ENCODE results near the gene TMC1. TPM values are rescaled to one million over a fixed set of nuclear protein-coding genes. Genes with fewer than 3 reads are reported as not detected.

TMC1 gene
- total RNA-seq, 1 experiment from 2014 or later = 0.36 TPM

- Histone ChIP-seq H3K27ac (ENCODE audit: low read length) (no peak overlapping the region), H3K4me3 (ENCODE audit: low read depth in 2 of 2, low read length in 2 of 2) (no peak overlapping the region), H3K36me3 (ENCODE audit: control insufficient read depth, insufficient read depth, low read length) (no peaks in the 10 kb centered on the region), H3K4me1 (ENCODE audit: control insufficient read depth, insufficient read depth, low read length) (no peaks in the 10 kb centered on the region), H3K27me3 (ENCODE audit: control insufficient read depth, insufficient read depth, low read length) (no peaks in the 10 kb centered on the region), H3K9me3 (ENCODE audit: control insufficient read depth, insufficient read depth, low read depth, low read length) (no peaks in the 10 kb centered on the region)
- TF ChIP-seq POLR2AphosphoS5 (IDR thresholded peaks at IDR 0.05; ENCODE audit: low read depth, low read length) (no peak), TCF7L2 (IDR thresholded peaks at IDR 0.05; ENCODE audit: low read depth, low read length) (no peak), SIN3A (IDR thresholded peaks at IDR 0.05; ENCODE audit: borderline replicate concordance, insufficient read depth, low read depth, low read length) (no peak)
- TF ChIP-seq, protein P1, sequence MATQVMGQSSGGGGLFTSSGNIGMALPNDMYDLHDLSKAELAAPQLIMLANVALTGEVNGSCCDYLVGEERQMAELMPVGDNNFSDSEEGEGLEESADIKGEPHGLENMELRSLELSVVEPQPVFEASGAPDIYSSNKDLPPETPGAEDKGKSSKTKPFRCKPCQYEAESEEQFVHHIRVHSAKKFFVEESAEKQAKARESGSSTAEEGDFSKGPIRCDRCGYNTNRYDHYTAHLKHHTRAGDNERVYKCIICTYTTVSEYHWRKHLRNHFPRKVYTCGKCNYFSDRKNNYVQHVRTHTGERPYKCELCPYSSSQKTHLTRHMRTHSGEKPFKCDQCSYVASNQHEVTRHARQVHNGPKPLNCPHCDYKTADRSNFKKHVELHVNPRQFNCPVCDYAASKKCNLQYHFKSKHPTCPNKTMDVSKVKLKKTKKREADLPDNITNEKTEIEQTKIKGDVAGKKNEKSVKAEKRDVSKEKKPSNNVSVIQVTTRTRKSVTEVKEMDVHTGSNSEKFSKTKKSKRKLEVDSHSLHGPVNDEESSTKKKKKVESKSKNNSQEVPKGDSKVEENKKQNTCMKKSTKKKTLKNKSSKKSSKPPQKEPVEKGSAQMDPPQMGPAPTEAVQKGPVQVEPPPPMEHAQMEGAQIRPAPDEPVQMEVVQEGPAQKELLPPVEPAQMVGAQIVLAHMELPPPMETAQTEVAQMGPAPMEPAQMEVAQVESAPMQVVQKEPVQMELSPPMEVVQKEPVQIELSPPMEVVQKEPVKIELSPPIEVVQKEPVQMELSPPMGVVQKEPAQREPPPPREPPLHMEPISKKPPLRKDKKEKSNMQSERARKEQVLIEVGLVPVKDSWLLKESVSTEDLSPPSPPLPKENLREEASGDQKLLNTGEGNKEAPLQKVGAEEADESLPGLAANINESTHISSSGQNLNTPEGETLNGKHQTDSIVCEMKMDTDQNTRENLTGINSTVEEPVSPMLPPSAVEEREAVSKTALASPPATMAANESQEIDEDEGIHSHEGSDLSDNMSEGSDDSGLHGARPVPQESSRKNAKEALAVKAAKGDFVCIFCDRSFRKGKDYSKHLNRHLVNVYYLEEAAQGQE (IDR thresholded peaks at IDR 0.05; ENCODE audit: insufficient read depth in 1 of 2, low read depth in 2 of 2, low read length in 1 of 2) = no peak
- TF ChIP-seq, protein P2, sequence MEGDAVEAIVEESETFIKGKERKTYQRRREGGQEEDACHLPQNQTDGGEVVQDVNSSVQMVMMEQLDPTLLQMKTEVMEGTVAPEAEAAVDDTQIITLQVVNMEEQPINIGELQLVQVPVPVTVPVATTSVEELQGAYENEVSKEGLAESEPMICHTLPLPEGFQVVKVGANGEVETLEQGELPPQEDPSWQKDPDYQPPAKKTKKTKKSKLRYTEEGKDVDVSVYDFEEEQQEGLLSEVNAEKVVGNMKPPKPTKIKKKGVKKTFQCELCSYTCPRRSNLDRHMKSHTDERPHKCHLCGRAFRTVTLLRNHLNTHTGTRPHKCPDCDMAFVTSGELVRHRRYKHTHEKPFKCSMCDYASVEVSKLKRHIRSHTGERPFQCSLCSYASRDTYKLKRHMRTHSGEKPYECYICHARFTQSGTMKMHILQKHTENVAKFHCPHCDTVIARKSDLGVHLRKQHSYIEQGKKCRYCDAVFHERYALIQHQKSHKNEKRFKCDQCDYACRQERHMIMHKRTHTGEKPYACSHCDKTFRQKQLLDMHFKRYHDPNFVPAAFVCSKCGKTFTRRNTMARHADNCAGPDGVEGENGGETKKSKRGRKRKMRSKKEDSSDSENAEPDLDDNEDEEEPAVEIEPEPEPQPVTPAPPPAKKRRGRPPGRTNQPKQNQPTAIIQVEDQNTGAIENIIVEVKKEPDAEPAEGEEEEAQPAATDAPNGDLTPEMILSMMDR (IDR thresholded peaks at IDR 0.05) = no peak
- in situ Hi-C loops (cut with HindIII; ENCODE audit: low pct_unique_long_range_greater_than_20kb, low sequenced_read_pairs) (no loop called here), intact Hi-C loops (cut with micrococcal nuclease; ENCODE audit: unreplicated experiment) (no loop called here)
- CTCF ChIA-PET = no interaction called here
- DNase-seq (ENCODE audit: low read depth, low spot score) = no peak
- ATAC-seq = no peak
- POLR2A ChIA-PET = no interaction called here
- no TSS peak for BruUV-seq (replicated peaks)
Observed at GRCh38 chr9:72816666-72817065, 295.3 kb downstream of the TMC1 start.

DNA sequence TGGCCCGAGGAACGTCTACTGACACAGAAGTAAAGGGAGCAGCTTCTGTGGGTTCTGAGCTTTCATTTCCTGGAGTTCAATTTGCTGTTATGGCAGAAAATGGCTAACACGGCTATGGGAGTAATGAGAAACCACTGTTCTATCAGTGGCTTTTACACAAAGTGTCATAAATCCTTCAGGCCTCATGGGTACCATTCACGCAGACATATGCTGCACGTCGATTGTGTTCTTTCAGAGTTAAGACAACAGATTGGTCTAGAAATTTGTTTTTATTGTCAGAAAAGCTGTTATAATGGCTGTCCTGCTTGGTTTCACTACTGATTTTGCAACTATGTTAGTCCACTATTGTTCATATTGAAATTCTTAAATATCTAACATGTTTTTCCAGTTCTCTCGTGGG is 296.0 kb downstream of the TMC1 start:
- DNase-seq (ENCODE audit: low read depth, low spot score) (no peak), ATAC-seq (no peak)
- Histone ChIP-seq H3K27ac (ENCODE audit: low read length) (no peak overlapping the region), H3K4me3 (ENCODE audit: low read depth in 2 of 2, low read length in 2 of 2) (no peak overlapping the region), H3K4me1 (ENCODE audit: control insufficient read depth, insufficient read depth, low read length) (no peaks in the 10 kb centered on the region), H3K9me3 (ENCODE audit: control insufficient read depth, insufficient read depth, low read depth, low read length) (no peaks in the 10 kb centered on the region), H3K27me3 (ENCODE audit: control insufficient read depth, insufficient read depth, low read length) (no peaks in the 10 kb centered on the region), H3K36me3 (ENCODE audit: control insufficient read depth, insufficient read depth, low read length) (no peaks in the 10 kb centered on the region)
- TF ChIP-seq POLR2AphosphoS5 (IDR thresholded peaks at IDR 0.05; ENCODE audit: low read depth, low read length) (no peak), TCF7L2 (IDR thresholded peaks at IDR 0.05; ENCODE audit: low read depth, low read length) (no peak), SIN3A (IDR thresholded peaks at IDR 0.05; ENCODE audit: borderline replicate concordance, insufficient read depth, low read depth, low read length) (no peak)
- TF ChIP-seq, protein P1 (IDR thresholded peaks at IDR 0.05; ENCODE audit: insufficient read depth in 1 of 2, low read depth in 2 of 2, low read length in 1 of 2) = no peak
- TF ChIP-seq, protein P2 (IDR thresholded peaks at IDR 0.05) = no peak
- CTCF ChIA-PET = no interaction called here
- POLR2A ChIA-PET = interaction anchor here (0.6 kb wide), 1 partner anchor 862 kb away, joined by 3 read pairs; no protein-coding TSS in a partner anchor
- in situ Hi-C loops (cut with HindIII; ENCODE audit: low pct_unique_long_range_greater_than_20kb, low sequenced_read_pairs) (no loop called here), intact Hi-C loops (cut with micrococcal nuclease; ENCODE audit: unreplicated experiment) (no loop called here)
- BruUV-seq (replicated peaks) = no TSS peak

Measured in Panc1 (cell line).